Stimulated activated CD4-positive, alpha-beta T cell treated with anti-CD3 and anti-CD28 coated beads, Interleukin-4, amount 100 ng/mL, for 1 hour (primary cell): Measurements from ENCODE around the gene SYVN1.
"Not testable (repeated sequence)": the region's sequence is repeated elsewhere in the genome, so short reads cannot be mapped to it uniquely, and the experiment has no call there.

Experiments used
- DNase-seq: peaks from one replicate; pipeline ENCODE4 v3.0.0-alpha.2; 2020

Gene SYVN1

DNA sequence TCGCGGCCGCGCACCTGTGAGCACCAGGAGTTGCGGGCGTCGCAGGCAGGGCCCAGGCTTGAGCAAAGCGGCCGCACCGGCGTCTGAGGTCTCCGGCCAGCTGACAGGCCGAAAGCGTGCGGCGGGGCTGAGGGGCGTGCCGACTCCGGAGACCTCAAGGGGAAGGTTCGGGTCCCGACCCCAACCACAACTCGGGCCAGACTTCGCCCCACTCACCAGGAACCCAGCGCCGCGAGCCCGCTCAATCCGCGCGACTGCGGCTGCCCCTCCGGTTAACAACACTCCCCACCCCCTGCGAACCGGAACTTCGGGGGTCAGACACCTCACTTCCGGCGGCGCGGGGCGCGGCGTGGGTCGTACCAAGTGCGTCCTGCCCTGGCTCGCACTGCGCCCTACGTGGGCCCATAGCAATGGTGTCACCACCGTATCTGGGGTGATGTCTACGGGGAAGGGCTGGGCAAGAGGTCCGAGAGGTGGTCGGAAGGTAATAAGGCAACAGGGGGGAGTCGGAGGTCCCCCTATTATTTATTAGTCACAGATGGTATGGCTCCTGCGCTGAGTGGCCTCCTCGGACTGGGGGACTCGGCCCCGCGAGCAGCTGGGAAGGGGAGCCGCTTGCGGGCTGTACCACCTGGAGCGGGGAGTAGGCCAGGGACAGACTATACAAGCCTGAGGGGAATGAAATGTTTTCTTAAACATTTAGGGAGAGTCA is at the start of gene SYVN1:
TSS of gene SYVN1 (minus strand) at position 280 of the 712 bp plus-strand sequence. CDS start 918 bp downstream, outside the sequence.
- DNase-seq = peak; percentile 92

DNA sequence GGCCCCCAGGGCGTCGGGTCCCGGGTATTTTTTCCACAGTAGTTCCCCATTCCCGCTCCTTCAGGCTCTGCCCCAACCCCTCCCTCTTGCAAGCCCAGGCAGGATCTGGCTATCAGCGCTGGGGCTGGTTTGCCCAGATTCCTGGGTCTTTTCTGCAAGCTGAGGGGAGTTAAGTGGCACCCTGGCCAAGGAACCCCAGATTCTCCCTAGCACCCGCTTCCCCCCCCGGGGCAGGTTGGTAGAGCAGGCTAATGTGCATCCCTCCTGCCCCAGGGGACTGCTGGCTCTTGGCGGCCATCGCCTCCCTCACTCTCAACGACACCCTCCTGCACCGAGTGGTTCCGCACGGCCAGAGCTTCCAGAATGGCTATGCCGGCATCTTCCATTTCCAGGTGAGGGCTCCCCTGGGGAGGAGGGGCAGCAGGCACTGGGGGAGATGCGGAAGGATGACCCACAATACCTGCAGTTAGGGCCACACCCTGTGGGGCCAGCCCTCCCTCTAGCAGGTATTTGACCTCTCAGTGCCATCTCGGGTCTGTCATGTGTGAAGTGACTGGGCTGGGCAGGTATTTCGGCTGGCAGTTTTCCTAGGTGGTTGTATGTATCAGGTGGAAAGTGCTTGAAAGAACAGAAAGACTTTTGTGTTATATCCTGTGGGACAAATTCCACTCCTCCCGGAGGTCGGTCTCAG is 49.0 kb upstream of the SYVN1 start:
- DNase-seq = no peak

DNA sequence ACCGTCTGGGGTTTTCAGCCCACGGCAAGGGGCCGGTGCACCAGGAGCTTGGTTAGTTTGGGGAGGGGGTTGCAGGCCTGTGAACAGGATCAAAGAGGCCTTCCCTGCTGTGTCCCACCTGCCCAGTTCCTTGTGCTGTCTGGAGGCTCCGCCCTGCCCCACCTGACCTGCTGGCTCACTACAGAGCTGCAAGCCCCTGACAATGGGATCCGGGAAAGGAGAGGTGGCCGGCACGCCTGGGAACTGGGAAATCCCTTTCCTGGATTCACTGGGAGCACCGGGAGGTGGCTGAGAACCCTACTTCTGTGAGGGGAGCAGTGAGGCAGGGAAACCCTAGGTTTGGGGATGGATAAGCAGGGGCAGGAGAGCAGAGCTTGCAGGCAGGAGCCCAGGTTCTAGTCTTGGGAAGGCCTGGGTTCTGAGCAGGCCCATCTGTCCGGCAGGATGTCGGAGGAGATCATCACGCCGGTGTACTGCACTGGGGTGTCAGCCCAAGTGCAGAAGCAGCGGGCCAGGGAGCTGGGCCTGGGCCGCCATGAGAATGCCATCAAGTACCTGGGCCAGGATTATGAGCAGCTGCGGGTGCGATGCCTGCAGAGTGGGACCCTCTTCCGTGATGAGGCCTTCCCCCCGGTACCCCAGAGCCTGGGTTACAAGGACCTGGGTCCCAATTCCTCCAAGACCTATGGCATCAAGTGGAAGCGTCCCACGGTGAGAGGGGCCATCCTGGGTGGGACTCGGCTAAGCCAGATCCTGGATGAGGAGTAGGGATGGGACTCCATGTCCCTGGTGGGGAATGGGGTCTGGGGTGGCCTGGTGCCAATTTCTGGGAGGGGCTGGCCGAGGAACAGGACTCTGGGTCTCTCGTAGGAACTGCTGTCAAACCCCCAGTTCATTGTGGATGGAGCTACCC is 48.2 kb upstream of the SYVN1 start:
- no peak for DNase-seq

DNA sequence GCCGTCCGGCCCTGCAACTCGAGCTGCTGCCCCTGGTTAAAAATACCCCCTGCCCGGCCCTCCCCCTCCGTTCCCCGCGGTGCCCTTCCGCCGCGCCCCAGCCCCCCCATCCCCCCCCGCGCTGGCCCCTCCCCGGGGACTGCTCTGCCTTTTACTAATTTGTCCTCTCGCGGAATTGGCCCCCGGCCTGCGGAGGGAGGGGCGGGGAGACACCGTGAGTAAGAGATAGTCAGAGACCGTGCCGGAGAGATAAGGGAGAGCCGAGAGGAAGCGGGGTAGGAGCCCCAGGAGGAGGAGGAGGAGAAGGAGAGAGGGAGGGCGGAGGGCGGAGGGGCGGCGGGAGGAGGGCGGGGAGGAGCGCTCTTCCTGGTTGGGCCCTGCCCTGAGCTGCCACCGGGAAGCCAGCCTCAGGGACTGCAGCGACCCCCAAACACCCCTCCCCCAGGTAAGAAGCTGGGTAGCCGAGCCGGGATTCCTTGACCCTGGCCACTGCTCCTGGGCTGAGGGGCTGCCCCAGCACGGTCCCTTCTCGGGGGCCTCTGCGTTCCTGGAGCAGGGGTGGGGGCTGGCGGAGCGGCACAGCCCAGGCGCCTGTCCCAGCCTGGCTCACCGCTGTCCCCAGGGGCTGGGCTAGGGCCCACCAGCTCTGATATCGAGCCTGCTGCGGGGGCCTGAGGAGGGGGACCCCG is 47.4 kb upstream of the SYVN1 start, which contains the start of gene CAPN1:
TSS of gene CAPN1 (plus strand) at position 360 of the 689 bp plus-strand sequence. CDS start 774 bp downstream, outside the sequence.
- DNase-seq = peak; percentile 72

GRCh38 chr11:65180877-65181568 is 46.7 kb upstream of the SYVN1 start:
- DNase-seq = peak; percentile 60

- not testable (repeated sequence) for DNase-seq
Observed at GRCh38 chr11:65174571-65175010, 40.3 kb upstream of the SYVN1 start.

- no peak for DNase-seq
Observed at GRCh38 chr11:65172600-65172999, 38.3 kb upstream of the SYVN1 start.

DNA sequence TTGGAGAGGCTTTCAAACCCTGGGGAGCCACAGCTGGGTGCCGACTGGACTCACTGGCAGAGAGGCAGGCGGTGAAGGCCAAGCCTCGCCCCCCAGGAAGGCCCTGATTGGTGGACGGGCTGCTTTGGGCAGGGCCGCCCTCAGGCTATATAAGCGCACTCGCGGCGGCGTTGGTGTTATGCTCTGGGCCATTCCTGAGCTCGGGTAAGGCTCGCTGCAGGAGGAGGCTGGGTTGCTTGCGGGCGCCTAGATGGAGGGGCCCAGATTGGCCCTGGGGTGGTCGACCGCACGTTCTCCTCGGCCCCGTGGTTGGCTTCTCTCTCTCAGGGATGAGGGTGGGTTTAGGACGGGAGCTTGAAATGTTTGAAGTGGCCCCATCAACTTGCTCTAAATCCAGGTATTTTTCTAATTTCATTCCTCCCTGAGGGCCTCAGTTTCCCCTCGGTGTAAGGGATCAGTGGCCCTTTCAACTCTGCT is 35.8 kb upstream of the SYVN1 start, which contains the start of gene SPDYC:
TSS of gene SPDYC (plus strand) at position 176 of the 477 bp plus-strand sequence. CDS start 1,125 bp downstream, outside the sequence.
- DNase-seq = no peak

DNA sequence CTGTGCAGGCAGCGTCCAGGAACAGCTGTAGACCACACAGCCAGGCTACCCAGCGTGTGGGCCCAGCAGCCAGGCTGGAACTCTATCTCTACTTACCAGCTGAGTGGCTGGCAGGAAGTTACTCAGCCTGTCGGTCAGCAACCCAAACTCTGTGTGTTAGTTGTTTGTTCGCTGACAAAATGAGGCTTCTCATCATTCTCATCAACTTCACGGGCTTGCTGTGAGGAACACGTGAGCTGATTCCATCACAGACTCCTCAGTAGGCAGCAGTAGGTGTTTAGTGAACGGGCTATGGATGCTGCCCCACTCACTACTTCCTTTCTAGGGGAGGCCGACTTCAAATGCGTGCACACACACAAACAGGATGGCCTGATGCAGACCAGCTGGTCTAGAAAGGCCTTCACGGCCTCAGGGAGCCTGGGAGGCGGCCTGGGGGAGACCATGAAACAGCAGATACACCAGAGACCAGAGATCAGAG is 34.9 kb upstream of the SYVN1 start:
- no peak for DNase-seq

GRCh38 chr11:65167656-65168055 is 33.3 kb upstream of the SYVN1 start:
- no peak for DNase-seq

GRCh38 chr11:65166893-65167292 is 32.6 kb upstream of the SYVN1 start:
- DNase-seq = no peak

- DNase-seq = no peak
Observed at GRCh38 chr11:65165410-65166317, 31.3 kb upstream of the SYVN1 start.

DNA sequence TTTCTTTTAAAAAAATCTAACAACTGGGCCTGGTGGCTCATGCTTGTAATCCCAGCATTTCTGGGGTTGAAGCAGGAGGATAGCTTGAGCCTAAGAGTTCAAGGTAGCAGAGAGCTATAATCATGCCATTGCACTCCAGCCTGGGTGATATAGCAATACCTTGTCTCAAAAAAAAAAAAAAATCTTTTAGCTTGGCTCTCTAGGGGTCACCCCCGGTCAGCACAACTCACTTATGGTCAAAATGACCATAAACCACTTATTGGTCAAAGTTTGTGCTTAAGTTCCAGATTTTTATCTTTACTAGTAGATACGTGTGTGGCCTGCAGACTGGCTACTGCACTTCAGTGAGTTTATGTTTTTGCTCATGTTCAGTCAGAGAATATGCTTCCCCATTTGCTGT is 29.4 kb upstream of the SYVN1 start:
- no peak for DNase-seq

DNA sequence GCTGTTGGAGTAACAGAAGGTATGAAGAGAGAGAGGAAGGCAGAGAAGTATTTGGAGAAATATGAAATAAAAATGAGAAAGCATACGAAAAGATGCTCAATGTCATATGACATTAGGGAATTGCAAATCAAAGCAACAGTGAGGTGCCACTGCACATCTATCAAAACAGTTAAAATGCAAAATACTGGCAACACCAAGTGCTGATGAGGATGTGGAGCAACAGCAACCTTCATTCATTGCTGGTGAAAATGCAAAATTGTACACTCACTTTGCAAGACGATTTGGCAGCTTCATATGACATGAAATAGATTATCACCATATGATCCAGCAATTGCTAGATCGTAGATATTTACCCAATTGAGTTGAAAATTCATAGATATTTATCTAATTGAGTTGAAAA is 26.3 kb upstream of the SYVN1 start:
- no peak for DNase-seq

- no peak for DNase-seq
Observed at GRCh38 chr11:65159012-65159411, 24.7 kb upstream of the SYVN1 start.

GRCh38 chr11:65157336-65157735 is 23.0 kb upstream of the SYVN1 start:
- DNase-seq = no peak

DNA sequence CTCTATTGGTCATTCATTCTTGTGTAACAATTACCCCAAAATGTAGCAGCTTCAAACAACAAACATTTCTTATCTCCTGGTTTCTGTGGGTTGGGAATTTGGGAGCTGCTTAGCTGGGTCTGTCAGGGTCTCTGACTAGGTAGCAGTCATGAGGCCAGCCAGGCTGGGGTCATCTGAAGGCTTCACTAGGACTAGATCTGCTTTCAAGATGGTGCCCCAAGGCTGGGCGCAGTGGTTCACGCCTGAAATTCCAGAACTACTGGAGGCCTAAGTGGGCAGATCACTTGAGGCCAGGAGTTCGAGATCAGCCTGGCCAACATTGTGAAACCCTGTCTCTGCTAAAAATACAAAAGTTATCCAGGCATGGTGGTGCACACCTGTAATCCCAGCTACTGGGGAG is 22.6 kb upstream of the SYVN1 start:
- no peak for DNase-seq

DNA sequence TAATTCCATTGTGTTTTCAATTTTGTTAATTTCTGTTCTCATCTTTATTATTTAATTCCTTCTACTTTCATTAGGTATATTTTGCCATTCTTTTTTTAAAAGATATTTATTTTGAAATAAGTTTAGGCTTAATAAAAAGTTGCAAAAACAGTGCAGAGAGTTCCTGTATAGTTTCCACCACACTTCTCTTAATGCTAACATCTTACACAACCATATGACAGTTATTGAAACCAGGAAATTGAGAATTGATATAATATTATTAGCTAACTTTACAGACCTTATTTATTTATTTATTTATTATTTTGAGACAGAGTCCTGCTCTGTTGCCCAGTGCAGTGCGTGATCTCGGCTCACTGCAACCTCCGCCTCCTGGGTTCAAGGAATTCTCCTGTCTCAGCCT is 21.9 kb upstream of the SYVN1 start:
- DNase-seq = no peak

GRCh38 chr11:65152122-65152521 is 17.8 kb upstream of the SYVN1 start:
- DNase-seq = no peak

GRCh38 chr11:65151331-65151899 is 17.1 kb upstream of the SYVN1 start:
- DNase-seq = no peak
